Liver (tissue), 3 donors: Measurements from ENCODE around the gene EFS.

ENCODE experiments used
- EGR1 ChIP-seq, 2 donors: IDR thresholded peaks; 2 replicates each; pipeline ENCODE4 v1.6.1; 2016 to 2018; ENCODE audit warnings: antibody characterized with exemption in 2 of 2, low read depth in 2 of 2
- HNF4A ChIP-seq, 2 donors: conservative IDR thresholded peaks; 2 replicates each; pipeline ENCODE4 v1.6.1; 2016; ENCODE audit warnings: antibody characterized with exemption in 2 of 2, mild to moderate bottlenecking in 2 of 2
- HNF4G ChIP-seq: IDR thresholded peaks from 2 replicates; pipeline ENCODE4 v1.6.1; 2016; ENCODE audit warnings: antibody characterized with exemption
- JUND ChIP-seq, 2 donors: IDR thresholded peaks; 2 replicates each; pipeline ENCODE4 v1.6.1; 2016; ENCODE audit warnings: antibody characterized with exemption in 2 of 2
- NR2F2 ChIP-seq: IDR thresholded peaks from 2 replicates; pipeline ENCODE4 v1.6.1; 2016; ENCODE audit warnings: antibody characterized with exemption
- RAD21 ChIP-seq, 2 donors: IDR thresholded peaks; 2 replicates each; pipeline ENCODE4 v1.6.1; 2016; ENCODE audit warnings: antibody characterized with exemption in 2 of 2, mild to moderate bottlenecking in 2 of 2
- RXRA ChIP-seq, 2 donors: IDR thresholded peaks; 2 replicates each; pipeline ENCODE4 v1.6.1; 2017 to 2018; ENCODE audit warnings: antibody characterized with exemption in 2 of 2, mild to moderate bottlenecking in 1 of 2
- SP1 ChIP-seq: IDR thresholded peaks from 2 replicates; pipeline ENCODE4 v1.6.1; 2018; ENCODE audit warnings: antibody characterized with exemption, mild to moderate bottlenecking
- TAF1 ChIP-seq: conservative IDR thresholded peaks from 2 replicates; pipeline ENCODE4 v1.6.1; 2016; ENCODE audit warnings: antibody characterized with exemption, mild to moderate bottlenecking
- YY1 ChIP-seq: IDR thresholded peaks from 2 replicates; pipeline ENCODE4 v1.6.1; 2016; ENCODE audit warnings: antibody characterized with exemption, mild to moderate bottlenecking
- TF ChIP-seq, protein P1 (sequence below): fragments of 150-350 bp; IDR thresholded peaks from 2 replicates; pipeline ENCODE4 v1.5.1; 2017; ENCODE audit warnings: improper control_type of control experiment, low read depth, low read length; ENCODE audit not compliant: missing input control
- TF ChIP-seq, protein P2 (sequence below): IDR thresholded peaks from 2 replicates; pipeline ENCODE4 v1.6.1; 2016; ENCODE audit warnings: antibody characterized with exemption
- TF ChIP-seq, protein P3 (sequence below): IDR thresholded peaks from 2 replicates; pipeline ENCODE4 v1.6.1; 2016; ENCODE audit warnings: antibody characterized with exemption
- donor health status: healthy.
- donor health status: healthy.

DNA sequence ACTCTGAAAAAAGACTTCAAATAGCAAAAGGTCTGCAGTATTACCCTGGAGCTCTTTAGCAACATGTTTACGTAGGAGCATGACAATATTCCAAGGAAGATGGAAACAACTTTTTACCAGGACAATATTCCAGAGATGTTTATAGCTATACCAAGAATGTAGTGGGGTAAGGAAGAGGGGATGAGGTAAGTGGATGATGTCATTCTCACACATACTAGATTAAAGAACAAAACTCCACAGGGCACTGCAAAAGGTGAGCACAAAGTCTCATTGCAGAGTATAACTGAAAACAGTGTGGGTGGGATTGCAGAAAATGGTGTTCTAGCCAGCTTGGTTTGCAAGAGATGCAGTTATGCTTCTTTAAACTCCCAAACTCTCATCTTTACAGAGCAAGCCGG, 20.3 kb upstream of the EFS start:
- no peak for TF ChIP-seq EGR1 (IDR thresholded peaks at IDR 0.05; ENCODE audit: low read depth in 2 of 2)
- TF ChIP-seq, protein P1, sequence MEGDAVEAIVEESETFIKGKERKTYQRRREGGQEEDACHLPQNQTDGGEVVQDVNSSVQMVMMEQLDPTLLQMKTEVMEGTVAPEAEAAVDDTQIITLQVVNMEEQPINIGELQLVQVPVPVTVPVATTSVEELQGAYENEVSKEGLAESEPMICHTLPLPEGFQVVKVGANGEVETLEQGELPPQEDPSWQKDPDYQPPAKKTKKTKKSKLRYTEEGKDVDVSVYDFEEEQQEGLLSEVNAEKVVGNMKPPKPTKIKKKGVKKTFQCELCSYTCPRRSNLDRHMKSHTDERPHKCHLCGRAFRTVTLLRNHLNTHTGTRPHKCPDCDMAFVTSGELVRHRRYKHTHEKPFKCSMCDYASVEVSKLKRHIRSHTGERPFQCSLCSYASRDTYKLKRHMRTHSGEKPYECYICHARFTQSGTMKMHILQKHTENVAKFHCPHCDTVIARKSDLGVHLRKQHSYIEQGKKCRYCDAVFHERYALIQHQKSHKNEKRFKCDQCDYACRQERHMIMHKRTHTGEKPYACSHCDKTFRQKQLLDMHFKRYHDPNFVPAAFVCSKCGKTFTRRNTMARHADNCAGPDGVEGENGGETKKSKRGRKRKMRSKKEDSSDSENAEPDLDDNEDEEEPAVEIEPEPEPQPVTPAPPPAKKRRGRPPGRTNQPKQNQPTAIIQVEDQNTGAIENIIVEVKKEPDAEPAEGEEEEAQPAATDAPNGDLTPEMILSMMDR, result no peak
- no peak for TF ChIP-seq HNF4G
- TF ChIP-seq RXRA (IDR thresholded peaks at IDR 0.05), result no peak
- TF ChIP-seq SP1, result no peak
- no peak for TF ChIP-seq TAF1
- no peak for TF ChIP-seq NR2F2
- no peak for TF ChIP-seq YY1
- no peak for TF ChIP-seq RAD21 (IDR thresholded peaks at IDR 0.05)
- TF ChIP-seq, protein P2, sequence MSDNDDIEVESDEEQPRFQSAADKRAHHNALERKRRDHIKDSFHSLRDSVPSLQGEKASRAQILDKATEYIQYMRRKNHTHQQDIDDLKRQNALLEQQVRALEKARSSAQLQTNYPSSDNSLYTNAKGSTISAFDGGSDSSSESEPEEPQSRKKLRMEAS, result no peak
- no peak for TF ChIP-seq HNF4A (conservative IDR thresholded peaks at IDR 0.05)
- TF ChIP-seq, protein P3, sequence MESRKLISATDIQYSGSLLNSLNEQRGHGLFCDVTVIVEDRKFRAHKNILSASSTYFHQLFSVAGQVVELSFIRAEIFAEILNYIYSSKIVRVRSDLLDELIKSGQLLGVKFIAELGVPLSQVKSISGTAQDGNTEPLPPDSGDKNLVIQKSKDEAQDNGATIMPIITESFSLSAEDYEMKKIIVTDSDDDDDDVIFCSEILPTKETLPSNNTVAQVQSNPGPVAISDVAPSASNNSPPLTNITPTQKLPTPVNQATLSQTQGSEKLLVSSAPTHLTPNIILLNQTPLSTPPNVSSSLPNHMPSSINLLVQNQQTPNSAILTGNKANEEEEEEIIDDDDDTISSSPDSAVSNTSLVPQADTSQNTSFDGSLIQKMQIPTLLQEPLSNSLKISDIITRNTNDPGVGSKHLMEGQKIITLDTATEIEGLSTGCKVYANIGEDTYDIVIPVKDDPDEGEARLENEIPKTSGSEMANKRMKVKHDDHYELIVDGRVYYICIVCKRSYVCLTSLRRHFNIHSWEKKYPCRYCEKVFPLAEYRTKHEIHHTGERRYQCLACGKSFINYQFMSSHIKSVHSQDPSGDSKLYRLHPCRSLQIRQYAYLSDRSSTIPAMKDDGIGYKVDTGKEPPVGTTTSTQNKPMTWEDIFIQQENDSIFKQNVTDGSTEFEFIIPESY, result no peak
- TF ChIP-seq JUND (IDR thresholded peaks at IDR 0.05), result no peak
